SKM-1 (cell line): ENCODE results near the gene SYNGR4.
"Not testable (repeated sequence)": the region's sequence is repeated elsewhere in the genome, so short reads cannot be mapped to it uniquely, and the experiment has no call there.

Experiments used
- DNase-seq: peaks from one replicate; lab custom pipeline; 2025; ENCODE audit not compliant: unreplicated experiment; lab: John Stamatoyannopoulos, UW

SYNGR4 gene

DNA sequence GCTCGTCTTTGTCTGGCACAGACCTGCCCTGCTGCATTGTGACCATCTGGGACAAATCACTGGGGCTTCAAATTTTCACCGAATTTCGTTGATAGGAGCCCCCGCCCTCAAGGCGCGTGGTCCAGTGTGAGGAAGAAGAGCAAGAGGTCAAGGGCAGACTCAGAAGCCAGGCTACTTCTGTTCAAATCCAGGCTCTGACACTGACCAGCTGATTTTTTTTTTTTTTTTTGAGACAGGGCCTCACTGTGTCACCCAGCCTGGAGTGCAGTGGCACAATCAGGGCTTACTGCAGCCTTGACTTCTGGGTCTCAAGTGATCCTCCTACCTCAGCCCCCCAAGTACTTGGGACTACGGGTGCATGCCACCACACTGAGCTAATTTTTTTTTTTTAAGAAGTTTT, 7.2 kb downstream of the SYNGR4 start:
- DNase-seq: no peak

- not testable (repeated sequence) for DNase-seq
Measured at GRCh38 chr19:48371771-48372170, 7.6 kb downstream of the SYNGR4 start.

DNA sequence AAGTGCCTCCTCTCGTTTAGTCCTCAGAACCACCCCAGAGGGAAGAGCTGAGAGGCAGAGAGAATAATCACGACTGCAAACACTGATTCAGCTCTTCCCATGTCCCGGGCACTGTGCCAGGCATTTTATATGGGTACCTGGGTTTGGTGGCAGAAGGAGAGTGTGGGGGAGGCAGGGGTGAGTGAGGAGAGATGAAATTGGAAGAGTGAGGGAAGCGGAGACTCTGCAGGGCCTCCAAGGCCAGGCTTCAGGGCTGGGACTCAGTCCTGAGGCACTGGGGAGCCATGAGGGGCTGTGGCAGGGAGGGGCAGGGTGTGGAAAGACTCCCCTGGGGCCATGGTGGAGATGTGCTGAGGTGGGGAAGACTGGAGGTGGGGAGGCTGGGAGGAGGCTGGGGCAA, 8.7 kb downstream of the SYNGR4 start:
- no peak for DNase-seq

DNA sequence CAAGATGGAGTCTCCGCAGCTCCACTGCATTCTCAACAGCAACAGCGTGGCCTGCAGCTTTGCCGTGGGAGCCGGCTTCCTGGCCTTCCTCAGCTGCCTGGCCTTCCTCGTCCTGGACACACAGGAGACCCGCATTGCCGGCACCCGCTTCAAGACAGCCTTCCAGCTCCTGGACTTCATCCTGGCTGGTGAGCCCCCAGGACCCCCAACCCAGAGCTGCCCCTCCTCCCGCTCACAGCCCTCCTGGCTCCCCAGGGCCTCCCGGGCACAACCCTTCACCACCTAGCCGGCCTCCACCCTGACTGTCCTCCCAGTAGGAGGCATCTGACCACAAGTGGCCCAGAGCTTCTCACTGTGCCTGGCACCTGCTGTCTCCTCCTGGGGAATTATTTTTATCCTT, 9.4 kb downstream of the SYNGR4 start:
- DNase-seq: no peak

GRCh38 chr19:48378194-48378570, 14.0 kb downstream of the SYNGR4 start:
- DNase-seq: no peak

DNA sequence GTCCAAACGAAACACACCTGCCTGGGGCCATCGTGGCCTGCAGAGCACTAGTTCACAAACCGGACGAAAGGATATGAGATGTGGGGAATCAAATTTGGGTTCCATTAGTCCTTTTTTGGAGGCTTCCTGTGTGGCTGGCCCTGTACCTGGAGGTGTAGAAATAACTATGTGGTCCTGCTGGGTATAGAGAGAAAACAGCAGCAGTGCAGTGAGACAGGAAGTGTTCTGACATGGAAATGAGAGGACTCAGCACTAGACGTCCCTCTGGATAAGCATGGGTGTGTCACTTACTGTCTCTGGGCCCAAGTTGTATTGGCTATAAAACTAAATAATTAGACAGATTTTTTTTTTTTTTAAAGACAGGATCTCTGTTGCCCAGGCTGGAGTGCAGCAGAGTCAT, 14.9 kb downstream of the SYNGR4 start:
- no peak for DNase-seq

- DNase-seq: no peak
Measured at GRCh38 chr19:48381178-48381950, 17.2 kb downstream of the SYNGR4 start.

GRCh38 chr19:48382286-48382685, 18.1 kb downstream of the SYNGR4 start:
- no peak for DNase-seq

- no peak for DNase-seq
Measured at GRCh38 chr19:48385461-48386087, 21.4 kb downstream of the SYNGR4 start.

DNA sequence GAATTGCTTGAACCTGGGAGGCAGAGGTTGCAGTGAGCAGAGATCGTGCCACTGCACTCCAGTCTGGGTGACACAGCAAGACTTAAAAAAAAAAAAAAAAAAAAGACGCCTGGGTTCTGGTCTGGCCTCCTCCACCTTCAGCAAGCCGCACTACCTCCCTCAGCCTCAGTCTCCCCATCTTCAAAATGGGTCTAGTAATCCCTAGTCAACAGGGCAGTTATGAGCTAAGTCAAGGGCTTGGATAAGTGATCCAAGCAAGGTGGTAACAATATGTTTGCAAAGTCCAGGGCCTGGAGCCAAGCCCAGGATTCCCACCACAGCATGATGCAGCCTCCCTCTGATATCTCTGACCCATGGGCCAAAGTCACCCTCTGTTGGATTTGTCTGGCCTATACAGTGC, 22.8 kb downstream of the SYNGR4 start:
- no peak for DNase-seq

DNA sequence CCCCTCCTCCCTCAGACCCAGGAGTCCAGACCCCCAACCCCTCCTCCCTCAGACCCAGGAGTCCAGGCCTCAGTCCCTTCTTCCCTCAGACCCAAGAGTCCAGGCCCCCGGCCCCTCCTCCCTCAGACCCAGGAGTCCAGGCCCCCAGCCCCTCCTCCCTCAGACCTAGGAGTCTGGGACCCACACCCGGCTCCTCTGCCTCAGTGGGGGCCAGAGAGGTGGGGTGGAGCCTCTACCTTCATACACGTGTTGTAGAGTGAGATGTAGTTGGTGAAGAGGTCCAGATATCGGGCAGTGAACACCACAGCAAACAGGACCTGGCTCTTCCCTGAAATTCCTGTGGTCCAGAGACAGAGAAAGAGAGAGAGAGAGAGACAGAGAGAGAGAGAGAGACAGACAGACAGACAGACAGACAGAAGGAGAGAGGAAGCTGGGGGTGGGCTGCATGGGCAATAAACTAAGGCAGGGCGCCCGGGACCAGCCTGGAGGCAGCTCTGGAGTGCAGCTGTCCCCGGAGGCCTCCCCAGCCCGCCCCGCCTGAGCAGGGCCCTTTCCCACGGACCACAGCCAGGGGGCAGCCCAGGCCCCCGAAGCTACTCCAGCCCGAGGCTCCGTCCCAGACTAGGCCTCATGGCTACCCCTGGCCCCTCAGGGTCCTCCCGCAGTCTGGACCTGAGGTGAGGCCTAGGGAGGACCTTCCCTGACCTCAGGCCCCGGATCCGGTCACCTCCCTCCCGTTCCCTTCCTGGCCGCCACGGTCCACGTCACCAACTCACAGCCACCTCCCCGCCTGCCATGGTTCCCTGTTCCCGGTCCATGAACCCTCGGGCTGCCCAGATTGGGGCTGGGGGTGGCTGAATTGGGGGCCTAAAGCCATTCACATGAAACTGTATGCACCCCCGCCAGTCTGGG, 26.3 kb downstream of the SYNGR4 start:
- no peak for DNase-seq

DNA sequence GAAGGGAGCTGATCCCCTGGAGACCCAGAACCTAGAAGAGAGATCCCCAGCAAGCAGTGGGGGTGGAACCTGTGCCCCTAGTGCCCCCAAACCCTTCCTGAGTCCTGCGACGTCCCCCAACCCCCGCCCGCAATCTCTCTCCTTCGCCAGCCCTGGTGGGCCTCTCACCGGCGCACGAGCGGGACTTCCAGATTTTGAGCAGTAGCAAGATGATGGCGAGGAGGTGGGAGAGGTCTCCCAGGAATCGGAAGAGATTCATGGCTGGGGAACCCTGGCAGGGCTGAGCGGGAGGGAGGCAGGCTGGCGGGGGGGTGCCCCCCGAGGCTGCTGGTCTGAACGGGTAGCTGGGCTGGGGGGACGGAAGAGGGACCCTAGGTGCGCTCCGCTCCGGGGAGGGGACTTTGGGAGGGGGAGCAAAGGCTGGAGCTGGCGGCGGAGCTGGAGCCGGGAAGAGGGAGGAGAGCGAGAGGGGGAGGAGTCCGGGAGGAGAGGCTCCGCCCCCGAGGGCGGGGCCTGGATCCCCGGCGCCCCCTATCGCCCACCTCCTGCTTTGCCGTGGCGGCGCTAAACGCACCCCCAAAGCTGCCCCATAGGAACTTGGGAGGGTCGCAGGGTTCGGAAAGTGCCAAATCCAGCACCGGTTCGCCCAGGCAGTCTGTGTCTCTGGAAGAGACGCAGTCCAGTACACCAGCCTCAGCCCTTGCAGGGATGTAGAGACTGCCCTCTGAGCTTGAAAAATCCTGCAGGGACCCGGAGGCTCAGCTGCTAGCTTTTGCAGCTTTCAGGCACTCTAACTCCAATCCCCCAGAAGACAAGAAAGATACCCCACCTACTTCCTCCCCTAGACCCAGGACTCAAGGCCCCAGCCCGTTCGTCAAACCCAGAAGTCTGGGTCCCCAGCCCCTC, 27.2 kb downstream of the SYNGR4 start, which contains the start of gene KDELR1:
Gene KDELR1 (minus strand): TSS at position 452 of the 906 bp plus-strand sequence. CDS start 193 bp downstream, at position 259.
- peak; percentile 2 for DNase-seq

GRCh38 chr19:48392006-48392344, 27.8 kb downstream of the SYNGR4 start:
- DNase-seq: not testable (repeated sequence)

- no peak for DNase-seq
Measured at GRCh38 chr19:48392860-48393558, 28.8 kb downstream of the SYNGR4 start.

DNA sequence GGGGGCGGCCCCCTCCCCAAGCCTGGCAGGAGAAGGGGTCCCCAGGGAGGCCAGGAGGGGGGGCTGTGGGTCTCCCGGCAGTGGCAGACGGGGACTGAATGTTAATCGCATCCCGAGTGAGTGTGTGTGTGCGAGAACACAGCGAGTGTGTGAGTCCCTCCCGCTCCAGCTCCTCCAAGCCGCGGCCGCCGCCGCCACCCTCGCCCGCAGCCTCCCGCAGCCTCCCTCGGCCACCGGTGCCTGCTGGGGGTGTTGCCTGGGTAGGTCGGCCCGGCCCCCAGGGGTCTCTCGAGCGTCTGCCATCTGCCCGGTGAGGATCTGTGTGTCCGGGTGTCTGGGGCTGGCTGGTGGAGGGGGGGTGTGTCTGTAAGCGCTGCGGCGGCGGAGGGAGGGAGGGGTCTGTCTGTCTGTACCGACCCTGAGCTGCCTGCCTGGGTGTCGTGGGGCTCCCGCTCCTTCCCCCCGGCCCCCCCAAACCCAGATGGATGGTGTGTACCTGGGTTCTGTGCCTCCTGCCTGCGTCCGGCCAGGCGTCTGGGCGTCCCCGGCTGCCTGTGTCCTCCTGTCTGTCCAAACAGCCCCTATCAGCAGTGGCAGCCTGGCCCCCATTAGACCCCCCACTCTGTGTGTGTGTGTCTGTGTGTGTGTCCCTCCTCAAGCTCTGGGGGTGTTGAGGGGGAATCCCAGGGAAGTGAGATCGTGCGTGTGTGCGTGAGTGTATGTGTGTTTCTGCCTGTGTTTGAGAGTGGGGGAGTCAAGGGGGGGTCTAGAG, 29.6 kb downstream of the SYNGR4 start, which contains the start of gene GRIN2D:
Gene GRIN2D (plus strand): TSS at position 110 of the 772 bp plus-strand sequence. CDS start 4,725 bp downstream, outside the sequence.
- no peak for DNase-seq

DNA sequence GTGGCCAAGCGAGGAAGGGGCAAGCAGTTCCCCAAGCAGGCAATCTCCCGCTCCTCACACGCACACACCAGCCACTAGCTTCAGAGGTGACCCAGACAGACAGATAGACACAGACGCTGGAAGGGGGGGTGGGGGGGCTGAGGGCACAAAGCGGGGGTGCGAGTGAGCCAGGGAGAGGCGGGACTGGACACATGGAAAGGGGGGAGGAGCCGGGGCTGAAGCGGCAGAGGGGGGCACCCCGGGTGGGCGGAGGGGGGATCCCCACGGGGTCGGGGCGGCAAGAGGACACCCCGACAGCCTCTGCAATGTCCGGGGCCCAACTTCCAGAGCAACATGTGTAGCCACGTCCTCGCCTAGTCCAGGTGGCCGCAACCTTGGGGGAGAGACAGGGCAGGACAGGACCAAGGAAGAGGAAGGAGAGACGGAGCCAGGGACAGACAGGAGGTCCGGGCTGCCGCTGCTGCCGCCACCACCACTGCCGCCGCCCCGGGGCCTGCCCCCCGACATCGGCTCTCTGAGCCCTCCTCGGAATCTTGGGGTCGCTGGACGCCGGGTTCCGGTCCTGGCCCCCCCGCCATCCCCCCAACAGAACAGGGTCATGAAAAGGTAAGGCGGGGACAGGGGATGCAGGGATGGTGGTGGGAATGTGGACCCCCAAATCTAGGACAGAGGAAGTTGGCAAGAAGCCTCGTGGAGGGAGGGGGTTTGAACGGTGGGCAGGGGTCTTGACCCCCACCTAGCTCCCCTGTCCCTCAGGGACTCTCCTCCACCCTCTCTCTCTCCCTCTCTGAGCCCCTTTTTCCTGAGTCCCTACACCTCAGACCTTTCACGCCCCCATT, 30.4 kb downstream of the SYNGR4 start:
- DNase-seq: no peak

GRCh38 chr19:48395170-48395455, 30.9 kb downstream of the SYNGR4 start:
- DNase-seq: no peak

DNA sequence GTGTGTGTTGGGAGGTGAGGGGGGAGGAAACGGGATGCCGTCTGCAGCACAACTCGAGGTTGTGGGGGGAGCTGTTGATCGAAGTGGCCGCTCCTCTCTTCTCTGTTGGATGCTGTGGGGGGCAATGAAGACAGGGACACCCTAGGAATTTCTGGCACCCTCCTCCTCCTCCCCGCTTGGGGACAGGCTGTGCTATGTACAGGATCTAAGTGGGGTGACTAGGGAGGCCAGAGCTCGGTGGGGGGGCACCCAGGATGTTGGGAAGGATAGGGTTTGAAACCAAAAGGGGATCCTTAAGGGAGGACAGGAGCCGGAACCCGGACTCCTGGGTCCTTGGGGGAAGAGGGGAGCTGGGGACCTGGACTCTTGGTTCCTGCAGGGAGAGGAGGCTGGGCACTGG, 31.3 kb downstream of the SYNGR4 start:
- no peak for DNase-seq
